ENCODE measurements around the gene RGS7.

- TF ChIP-seq CTCF (IDR thresholded peaks at IDR 0.05) (no peak), EP300 (IDR thresholded peaks at IDR 0.05) (no peak), POLR2AphosphoS5 (IDR thresholded peaks at IDR 0.05) (no peak)
These were observed 139.5 kb downstream of the RGS7 start for GRCh38 chr1:241217516-241217915.

Measured in esophagus muscularis mucosa (tissue), 4 donors.